CD4-positive, alpha-beta T cell treated with Interleukin-12 subunit alpha and Interleukin-12 subunit beta, for 1 hour (primary cell): ENCODE data around the gene TBATA.
A peak's percentile ranks its signal among the peaks of the same experiment; 100 is the strongest.

Experiments used
- DNase-seq: peaks from one replicate; pipeline ENCODE4 v3.0.0-alpha.2; 2020

Gene TBATA

GRCh38 chr10:70759781-70760180 lies 25.4 kb downstream of the TBATA start:
- no peak for DNase-seq

GRCh38 chr10:70758757-70759514 lies 26.2 kb downstream of the TBATA start:
- peak; percentile 65 for DNase-seq

DNA sequence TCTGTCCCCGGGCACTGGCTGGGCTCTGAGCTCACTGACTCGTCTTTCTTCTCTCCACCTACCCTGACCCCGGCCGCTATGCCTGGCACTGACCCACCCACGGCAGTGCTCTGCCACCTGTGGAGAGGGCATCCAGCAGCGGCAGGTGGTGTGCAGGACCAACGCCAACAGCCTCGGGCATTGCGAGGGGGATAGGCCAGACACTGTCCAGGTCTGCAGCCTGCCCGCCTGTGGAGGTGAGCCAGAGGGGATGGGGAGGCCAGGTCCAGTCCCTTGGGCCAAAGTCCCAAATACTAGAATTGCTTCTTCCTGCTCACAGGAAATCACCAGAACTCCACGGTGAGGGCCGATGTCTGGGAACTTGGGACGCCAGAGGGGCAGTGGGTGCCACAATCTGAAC lies 27.3 kb downstream of the TBATA start:
- DNase-seq = no peak

DNA sequence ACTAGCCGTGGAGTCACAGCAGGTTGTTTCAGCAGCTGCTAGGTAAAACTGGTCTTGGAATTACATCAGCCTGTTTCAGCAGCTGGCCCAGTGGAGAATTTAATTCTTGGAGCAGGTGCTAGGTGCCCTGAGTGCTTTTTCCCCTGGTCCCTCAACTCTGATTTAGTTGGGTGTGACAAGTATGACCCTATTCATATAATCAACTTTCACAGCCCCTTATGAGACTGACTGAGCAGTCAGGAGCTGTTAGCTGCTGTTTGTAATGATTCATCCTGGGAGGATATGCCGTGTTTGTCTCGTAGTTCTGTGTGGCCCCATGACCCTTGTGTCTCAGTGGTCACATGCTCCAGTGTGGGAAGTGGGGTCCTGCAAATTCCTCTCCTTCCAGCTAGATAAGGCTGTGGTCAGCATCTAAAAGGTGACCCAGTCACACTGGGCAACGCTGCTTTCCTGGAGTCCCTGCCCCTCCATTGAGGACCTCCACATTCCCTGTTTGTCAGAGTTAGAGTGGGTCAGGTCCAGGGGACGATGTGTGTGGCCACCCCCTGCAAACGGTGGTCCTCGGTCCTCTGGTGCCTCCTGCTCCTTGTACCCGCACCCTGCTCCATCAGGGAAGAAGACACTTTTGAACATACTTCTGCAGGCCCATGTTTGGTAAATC lies 28.3 kb downstream of the TBATA start:
- DNase-seq = no peak

DNA sequence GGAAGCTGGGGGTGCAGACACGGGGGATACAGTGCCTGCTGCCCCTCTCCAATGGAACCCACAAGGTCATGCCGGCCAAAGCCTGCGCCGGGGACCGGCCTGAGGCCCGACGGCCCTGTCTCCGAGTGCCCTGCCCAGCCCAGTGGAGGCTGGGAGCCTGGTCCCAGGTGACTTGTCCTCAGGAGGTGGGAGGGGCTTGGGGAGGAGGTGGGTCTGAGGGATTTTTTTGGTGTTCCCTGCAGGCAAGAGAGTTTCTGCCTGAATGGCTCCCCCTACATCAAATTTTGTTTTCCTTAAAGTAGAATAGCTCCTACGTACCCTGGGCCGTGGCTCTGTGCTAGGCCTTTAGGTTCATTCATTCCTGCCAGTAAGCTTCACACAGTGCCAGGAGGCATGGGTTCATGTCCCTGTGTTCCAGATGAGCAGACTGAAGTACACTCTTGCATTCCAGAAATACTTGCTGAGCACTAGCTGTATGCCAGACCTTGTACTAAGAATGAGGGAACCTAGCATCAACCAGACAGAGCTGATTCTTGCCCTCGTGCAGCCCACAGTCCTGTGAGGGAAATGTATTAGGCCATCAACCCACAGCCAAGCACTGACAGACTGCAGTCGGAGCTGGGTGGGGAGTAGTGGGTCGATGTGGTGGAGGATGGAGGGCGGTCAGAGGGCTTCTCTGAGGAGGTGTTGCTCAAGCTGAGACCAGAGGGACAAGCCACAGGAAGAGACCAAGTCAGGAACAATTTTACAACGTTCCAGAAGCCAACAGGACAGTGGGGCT lies 31.1 kb downstream of the TBATA start:
- no peak for DNase-seq

GRCh38 chr10:70753026-70753663 lies 32.0 kb downstream of the TBATA start:
- DNase-seq = no peak

GRCh38 chr10:70752571-70752970 lies 32.6 kb downstream of the TBATA start:
- no peak for DNase-seq

DNA sequence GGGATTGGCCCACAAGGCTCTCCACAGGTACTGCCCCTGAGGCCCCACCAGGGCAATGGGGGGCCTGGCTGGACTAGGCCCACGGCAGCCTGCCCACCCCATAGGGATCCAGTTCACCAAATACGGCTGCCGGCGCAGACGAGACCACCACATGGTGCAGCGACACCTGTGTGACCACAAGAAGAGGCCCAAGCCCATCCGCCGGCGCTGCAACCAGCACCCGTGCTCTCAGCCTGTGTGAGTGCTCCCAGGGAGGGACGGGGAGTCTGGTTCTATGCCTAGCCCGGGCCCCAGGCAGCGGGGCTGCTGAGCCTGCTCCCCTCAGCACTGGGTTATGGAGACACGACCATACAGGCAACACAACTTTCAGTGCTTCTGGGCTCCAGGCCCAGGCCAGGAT lies 33.2 kb downstream of the TBATA start:
- DNase-seq = no peak

DNA sequence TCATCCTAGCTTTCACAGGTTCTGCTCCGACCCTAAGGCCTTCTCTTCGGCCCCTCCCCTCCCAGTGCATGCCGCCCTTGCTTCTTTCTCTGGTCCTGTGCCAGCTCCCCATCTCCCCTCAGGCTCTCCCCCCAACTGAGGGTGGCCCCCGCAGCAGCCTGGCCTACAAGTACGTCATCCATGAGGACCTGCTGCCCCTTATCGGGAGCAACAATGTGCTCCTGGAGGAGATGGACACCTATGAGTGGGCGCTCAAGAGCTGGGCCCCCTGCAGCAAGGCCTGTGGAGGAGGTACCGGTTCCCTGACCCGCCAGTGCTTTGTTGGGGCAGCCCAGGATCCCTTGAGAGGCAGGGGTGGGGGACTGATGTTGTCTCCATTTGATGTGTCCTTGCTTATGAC lies 33.8 kb downstream of the TBATA start:
- DNase-seq = no peak

DNA sequence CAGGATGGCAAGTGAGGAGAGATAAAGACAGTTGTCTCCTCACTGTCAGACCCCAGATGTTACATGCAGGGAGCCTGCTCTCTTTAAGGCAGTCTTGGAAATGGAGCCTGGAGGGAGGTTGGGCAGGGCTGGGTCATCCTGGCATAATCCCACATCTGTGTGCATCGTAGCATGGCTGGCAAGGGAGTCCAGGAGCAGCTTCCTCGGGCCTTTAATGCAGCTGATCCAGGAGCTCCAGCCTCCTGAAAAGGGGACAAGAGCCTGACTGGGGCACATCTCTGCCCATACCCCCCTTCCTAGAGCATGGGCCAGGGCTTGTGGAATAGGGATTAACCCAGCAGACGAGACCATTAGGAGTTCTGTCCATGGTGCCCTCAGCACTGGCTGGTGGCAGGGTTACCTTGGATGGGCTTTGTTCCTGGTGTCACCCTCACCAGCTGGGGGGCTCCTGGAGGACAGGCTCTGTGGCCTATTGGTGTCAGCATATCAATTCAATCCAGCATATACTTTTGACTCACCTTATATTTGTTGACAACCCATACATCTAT lies 34.9 kb downstream of the TBATA start:
- DNase-seq = no peak

DNA sequence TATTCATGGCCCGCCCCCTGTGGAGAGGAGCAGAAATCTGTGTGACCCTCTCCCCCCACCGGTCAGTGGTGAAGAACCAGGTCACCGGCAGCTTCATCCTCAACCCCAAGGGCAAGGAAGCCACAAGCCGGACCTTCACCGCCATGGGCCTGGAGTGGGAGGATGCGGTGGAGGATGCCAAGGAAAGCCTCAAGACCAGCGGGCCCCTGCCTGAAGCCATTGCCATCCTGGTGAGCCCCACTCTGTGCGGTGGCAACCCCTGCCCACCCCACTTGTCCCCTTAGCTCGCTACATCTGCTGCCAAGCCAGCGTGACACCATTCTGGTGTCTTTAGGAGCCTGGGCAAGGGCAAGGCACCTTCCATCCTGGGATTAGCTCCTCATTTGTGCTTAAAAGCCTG lies 35.4 kb downstream of the TBATA start:
- no peak for DNase-seq

- no peak for DNase-seq
These were observed 36.2 kb downstream of the TBATA start for GRCh38 chr10:70748801-70749573.

DNA sequence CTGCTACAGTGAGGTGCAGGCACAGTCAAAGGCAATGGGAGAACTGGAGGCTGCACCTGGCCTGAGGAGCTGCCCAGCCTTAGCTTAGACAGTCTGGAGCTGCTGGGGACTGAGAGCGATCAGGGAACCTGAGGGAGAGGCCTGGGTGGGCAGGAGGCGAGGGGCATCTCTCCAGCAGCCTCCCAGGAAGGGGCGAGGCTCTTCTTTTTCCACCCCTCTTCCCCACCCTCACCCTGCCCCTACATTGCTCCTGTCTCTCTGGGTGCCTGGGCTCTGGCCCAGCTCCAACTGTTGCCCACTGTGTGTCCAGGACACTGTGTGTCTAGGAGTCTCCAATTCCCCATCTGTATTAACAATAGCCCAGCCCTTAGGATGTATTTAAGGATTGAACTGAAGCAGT lies 36.9 kb downstream of the TBATA start:
- no peak for DNase-seq

- no peak for DNase-seq
These were observed 37.8 kb downstream of the TBATA start for GRCh38 chr10:70747192-70747965.

DNA sequence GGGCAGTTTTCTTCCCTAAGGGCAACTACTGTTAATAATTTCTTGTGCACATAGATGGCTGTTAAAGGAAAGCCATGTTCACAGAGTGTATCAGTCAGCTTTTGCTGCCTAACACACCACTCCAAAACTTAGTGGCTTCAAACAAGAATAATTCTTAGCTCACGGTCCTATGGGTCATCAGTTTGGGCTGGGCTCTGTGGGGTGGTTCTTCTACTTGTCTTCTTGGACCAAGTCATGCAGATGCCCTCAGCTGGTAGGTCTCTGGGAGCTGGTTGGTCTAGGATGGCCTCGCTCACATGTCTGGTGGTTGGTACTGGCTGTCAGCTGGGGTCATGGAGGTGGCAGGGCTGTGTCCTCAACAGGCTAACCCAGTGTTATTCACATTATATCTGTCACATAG lies 39.6 kb downstream of the TBATA start:
- DNase-seq = no peak

DNA sequence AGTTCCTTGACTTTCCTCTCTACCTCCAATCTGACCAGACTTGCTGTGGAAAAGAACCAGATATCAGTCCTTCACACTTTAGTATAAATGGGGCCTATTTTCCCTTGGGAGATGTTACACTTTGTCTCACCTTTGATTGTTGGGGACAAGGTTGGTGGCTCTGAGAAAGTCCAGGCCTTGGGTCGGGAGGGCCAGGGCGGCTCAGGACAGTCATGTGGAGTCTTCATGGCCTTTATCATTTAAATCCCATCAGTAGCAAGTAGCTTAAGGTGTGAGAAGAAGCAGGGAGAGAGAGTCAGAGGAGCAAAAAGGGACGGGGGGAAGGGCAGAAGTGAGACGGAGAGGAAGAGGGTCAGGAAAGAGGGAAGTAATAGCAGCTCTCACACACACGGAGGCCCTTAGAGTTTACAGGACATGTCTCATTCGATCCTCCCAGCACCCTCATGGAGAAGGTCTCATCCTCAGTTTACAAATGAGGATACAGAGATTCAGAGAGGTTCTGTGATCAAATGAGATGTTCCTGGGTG lies 40.5 kb downstream of the TBATA start:
- no peak for DNase-seq

GRCh38 chr10:70743879-70744278 lies 41.3 kb downstream of the TBATA start:
- no peak for DNase-seq

- no peak for DNase-seq
These were observed 41.8 kb downstream of the TBATA start for GRCh38 chr10:70743430-70743788.

DNA sequence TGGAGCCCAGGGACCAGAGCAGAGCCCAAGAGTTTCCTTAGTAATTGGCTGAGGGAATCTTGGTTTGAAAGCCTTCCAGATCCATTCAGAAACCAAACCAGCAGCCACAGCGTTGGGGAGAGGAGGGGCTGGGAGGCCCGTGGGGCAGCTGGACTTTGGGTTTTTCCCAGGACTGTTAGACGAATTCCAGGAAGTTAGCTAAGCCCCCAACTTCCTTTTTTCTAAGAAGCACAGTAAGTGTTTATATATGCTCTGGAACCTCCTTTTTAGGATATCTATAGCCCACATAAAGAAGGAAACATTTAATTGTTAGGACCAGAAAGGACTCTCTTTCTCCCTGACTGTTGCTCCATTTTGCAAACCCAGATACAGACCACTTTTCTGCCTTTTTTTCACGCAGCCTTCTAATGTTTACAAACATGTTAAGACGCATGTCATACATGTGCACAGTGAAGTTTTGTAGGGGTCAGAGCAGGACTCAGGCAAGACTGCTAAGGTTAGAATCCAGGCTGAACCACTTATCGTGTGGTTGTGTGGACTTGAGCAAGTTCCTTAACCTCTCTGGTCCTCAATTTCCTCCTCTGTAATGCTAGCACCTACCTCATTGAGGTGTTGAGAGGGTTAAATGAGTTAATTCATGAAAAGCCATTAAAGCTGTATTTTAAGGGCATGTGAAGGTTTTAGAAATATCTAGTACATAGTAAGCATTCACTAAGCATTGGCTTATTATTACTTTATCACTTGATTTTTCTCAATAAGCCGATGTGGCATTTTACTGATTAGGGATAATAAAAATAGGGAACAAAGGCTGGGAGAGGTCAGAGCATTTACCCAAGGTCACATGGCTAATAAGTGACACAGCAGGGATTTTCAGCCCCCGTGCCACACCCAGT lies 42.4 kb downstream of the TBATA start:
- no peak for DNase-seq
